Measurements from ENCODE around the gene PAX8.

- TF ChIP-seq, protein P1, sequence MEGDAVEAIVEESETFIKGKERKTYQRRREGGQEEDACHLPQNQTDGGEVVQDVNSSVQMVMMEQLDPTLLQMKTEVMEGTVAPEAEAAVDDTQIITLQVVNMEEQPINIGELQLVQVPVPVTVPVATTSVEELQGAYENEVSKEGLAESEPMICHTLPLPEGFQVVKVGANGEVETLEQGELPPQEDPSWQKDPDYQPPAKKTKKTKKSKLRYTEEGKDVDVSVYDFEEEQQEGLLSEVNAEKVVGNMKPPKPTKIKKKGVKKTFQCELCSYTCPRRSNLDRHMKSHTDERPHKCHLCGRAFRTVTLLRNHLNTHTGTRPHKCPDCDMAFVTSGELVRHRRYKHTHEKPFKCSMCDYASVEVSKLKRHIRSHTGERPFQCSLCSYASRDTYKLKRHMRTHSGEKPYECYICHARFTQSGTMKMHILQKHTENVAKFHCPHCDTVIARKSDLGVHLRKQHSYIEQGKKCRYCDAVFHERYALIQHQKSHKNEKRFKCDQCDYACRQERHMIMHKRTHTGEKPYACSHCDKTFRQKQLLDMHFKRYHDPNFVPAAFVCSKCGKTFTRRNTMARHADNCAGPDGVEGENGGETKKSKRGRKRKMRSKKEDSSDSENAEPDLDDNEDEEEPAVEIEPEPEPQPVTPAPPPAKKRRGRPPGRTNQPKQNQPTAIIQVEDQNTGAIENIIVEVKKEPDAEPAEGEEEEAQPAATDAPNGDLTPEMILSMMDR (conservative IDR thresholded peaks at IDR 0.05; ENCODE audit: low read length), result no peak
- TF ChIP-seq EZH2phosphoT487 (IDR thresholded peaks at IDR 0.05; ENCODE audit: borderline replicate concordance, low read depth, low read length), result no peak
Measured at GRCh38 chr2:113178891-113179290, 99.8 kb downstream of the PAX8 start.
